ENCODE data around the gene TAGAP.
A peak's percentile ranks its signal among the peaks of the same experiment; 100 is the strongest.
"Not testable (repeated sequence)": the region's sequence is repeated elsewhere in the genome, so short reads cannot be mapped to it uniquely, and the experiment has no call there.

Gene TAGAP

GRCh38 chr6:159047891-159048685 lies 3.3 kb upstream of the TAGAP start:
- DNase-seq (ENCODE audit: extremely low read depth in 1 of 2, low read depth in 1 of 2), result no peak

- DNase-seq (ENCODE audit: extremely low read depth in 1 of 2, low read depth in 1 of 2), result no peak
Measured at GRCh38 chr6:159045801-159046200, 1.0 kb upstream of the TAGAP start.

- no peak for DNase-seq (ENCODE audit: extremely low read depth in 1 of 2, low read depth in 1 of 2)
Measured at GRCh38 chr6:159043947-159044346, 844 bp downstream of the TAGAP start.

DNA sequence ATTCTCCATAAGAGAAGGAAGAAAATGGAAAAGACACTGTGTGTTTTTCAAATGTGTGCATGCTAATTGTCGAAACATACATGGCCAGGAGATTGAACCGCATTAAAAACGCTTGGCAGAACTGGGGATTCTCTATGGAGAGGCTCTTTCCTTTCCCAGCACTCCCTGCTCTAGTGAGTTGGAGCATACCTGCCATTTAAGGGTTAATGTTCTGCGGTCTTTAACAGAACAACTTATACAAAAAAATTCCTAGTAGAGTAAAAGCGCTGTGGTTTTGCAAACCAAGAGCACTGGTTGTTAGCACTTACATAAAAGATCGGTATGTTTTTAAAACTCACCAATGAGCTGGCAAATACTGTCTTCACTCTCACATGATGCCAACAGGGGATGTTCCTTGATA lies 1.5 kb downstream of the TAGAP start:
- DNase-seq (ENCODE audit: extremely low read depth in 1 of 2, low read depth in 1 of 2), result no peak

- DNase-seq (ENCODE audit: extremely low read depth in 1 of 2, low read depth in 1 of 2), result no peak
Measured at GRCh38 chr6:159042826-159043181, 2.0 kb downstream of the TAGAP start.

GRCh38 chr6:159042003-159042825 lies 2.6 kb downstream of the TAGAP start:
- DNase-seq (ENCODE audit: extremely low read depth in 1 of 2, low read depth in 1 of 2), result peak in 1 of 2 donors; percentile 60

- DNase-seq (ENCODE audit: extremely low read depth in 1 of 2, low read depth in 1 of 2), result no peak
Measured at GRCh38 chr6:159041181-159041580, 3.6 kb downstream of the TAGAP start.

DNA sequence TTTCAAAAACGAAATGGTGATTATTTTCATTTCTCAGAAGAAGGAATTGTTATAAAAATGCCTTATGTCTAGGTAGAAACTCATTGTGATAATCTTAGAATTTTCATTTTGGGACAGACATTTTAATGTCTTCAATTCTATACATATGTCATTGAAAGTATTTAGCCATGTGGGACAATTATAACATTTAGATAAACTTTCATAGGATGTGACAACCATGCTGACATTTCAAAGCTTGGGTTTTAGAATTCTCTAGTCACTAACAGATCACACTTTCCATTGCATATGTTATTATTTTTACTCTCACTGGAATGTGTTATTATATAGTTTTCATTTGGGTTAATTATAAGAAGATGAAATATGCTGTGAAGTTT lies 4.9 kb downstream of the TAGAP start:
- DNase-seq (ENCODE audit: extremely low read depth in 1 of 2, low read depth in 1 of 2), result no peak

- DNase-seq (ENCODE audit: extremely low read depth in 1 of 2, low read depth in 1 of 2), result no peak
Measured at GRCh38 chr6:159038914-159039884, 5.6 kb downstream of the TAGAP start.

GRCh38 chr6:159038318-159038717 lies 6.5 kb downstream of the TAGAP start:
- not testable (repeated sequence) for DNase-seq (ENCODE audit: extremely low read depth in 1 of 2, low read depth in 1 of 2)

DNA sequence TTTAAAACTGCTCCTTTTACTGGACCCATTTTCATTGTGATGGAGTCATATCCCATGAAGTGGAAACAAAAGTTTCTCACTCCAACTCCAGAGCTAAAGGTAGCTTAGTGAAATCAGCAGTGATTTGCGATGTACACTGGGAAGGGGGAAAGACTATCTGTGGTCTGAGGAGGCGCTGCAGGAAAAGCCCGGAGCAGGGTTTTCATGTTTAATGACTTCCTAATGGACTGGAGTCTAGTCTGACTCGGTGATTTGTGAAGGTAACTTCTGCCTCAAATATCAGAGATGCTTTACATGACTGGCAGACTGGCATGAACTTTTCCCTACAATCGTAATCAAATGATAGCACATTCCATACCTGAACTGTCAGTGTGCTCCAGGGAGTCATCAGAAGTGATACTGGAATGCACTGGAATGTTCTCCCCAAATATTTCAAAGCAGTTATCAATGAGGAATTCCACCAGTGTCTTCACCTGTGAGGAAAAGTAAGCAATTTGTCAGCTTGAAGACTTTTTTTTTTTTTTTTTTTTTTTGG lies 7.0 kb downstream of the TAGAP start:
- DNase-seq (ENCODE audit: extremely low read depth in 1 of 2, low read depth in 1 of 2), result no peak

GRCh38 chr6:159036673-159037072 lies 8.1 kb downstream of the TAGAP start:
- DNase-seq (ENCODE audit: extremely low read depth in 1 of 2, low read depth in 1 of 2), result no peak

GRCh38 chr6:159035891-159036290 lies 8.9 kb downstream of the TAGAP start:
- DNase-seq (ENCODE audit: extremely low read depth in 1 of 2, low read depth in 1 of 2), result no peak

GRCh38 chr6:159033160-159034049 lies 11.4 kb downstream of the TAGAP start:
- no peak for DNase-seq (ENCODE audit: extremely low read depth in 1 of 2, low read depth in 1 of 2)

- no peak for DNase-seq (ENCODE audit: extremely low read depth in 1 of 2, low read depth in 1 of 2)
Measured at GRCh38 chr6:159031846-159032245, 12.9 kb downstream of the TAGAP start.

GRCh38 chr6:159030168-159030567 lies 14.6 kb downstream of the TAGAP start:
- DNase-seq (ENCODE audit: extremely low read depth in 1 of 2, low read depth in 1 of 2), result no peak

DNA sequence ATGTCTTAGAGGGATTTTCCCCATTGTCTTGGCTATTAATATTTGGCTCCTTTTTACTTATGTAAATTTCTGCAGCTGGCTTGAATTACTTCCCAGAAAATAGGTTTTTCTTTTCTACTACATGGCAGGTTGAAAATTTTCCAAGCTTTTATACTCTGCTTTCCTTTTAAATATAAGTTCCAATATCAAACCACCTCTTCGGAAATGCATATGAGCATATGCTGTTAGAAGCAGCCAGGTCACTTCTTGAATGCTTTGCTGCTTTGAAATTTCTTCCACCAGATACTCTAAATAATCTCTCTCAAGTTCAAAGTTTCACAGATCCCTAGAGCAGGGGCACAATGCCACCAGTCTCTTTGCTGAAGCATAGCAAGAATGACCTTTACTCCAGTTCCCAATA lies 19.6 kb downstream of the TAGAP start:
- DNase-seq (ENCODE audit: extremely low read depth in 1 of 2, low read depth in 1 of 2), result not testable (repeated sequence)

- DNase-seq (ENCODE audit: extremely low read depth in 1 of 2, low read depth in 1 of 2), result no peak
Measured at GRCh38 chr6:159023893-159024292, 20.9 kb downstream of the TAGAP start.

DNA sequence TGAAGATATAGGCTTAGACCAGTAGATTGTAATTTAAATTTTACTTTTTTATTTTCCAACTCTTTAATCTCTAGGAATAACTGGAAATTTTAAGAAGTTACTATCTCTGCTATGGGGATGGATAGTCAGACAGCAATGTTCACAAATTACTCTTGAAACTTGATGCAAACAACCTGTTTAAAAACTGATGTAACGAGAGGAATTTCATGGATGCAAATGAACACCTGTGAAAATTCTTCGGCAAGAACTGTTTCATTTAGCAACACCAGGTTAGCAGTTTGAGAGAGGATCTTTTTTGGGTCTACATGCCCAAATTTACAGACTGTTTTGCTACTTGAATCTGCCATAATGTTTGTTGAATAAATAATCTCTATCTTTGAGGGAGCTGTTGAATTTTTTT lies 24.8 kb downstream of the TAGAP start:
- DNase-seq (ENCODE audit: extremely low read depth in 1 of 2, low read depth in 1 of 2), result no peak

All from stimulated activated CD8-positive, alpha-beta memory T cell treated with anti-CD3 and anti-CD28 coated beads, Interleukin-7, amount 100 ng/mL, for 48 hours (primary cell).